ENCODE results near the gene JUND. TPM values are rescaled to one million over a fixed set of nuclear protein-coding genes. Genes with fewer than 3 reads are reported as not detected.

JUND gene
- total and polyA plus RNA-seq, 2 experiments from 2014 or later: 40.0 to 181 TPM

- Histone ChIP-seq H3K36me3 (ENCODE audit: insufficient read depth) (no peaks in the 10 kb centered on the region), H3K27ac (ENCODE audit: low read depth) (no peak overlapping the region), H3K27me3 (ENCODE audit: insufficient read depth) (no peaks in the 10 kb centered on the region), H3K79me2 (replicated peaks; ENCODE audit: insufficient read depth) (no peaks in the 10 kb centered on the region), H2AFZ (no peak overlapping the region), H3K4me1 (ENCODE audit: insufficient read depth) (peaks cover 21% of the 10 kb centered on the region), H3F3A (replicated peaks; ENCODE audit: low read depth) (peaks cover 37% of the 10 kb centered on the region), H3K4me2 (no peak overlapping the region), H4K20me1 (replicated peaks; ENCODE audit: insufficient read depth) (no peaks in the 10 kb centered on the region), H3K4me3 (no peak overlapping the region), H3K9me2 (ENCODE audit: insufficient read depth) (no peaks in the 10 kb centered on the region)
- Mint-ChIP-seq H3K27ac (no peak overlapping the region), H3K9me3 (no peaks in the 10 kb centered on the region; the same call in 1 of the 3 replicates), H3K36me3 (ENCODE audit: low read depth) (no peaks in the 10 kb centered on the region; the same call in 1 of the 3 replicates), H3K4me1 (peaks cover 35% of the 10 kb centered on the region), H3K27me3 (ENCODE audit: insufficient read depth, low read depth, poor library complexity) (peaks cover 30% of the 10 kb centered on the region), H3K4me3 (no peak overlapping the region)
- TF ChIP-seq ZNF331 (CRISPR knock-in tag; IDR thresholded peaks at IDR 0.05; ENCODE audit: low read depth) (no peak), CREB1 (CRISPR knock-in tag; IDR thresholded peaks at IDR 0.05; ENCODE audit: low read depth) (no peak), POLR2AphosphoS5 (IDR thresholded peaks at IDR 0.05; ENCODE audit: low read depth) (no peak), ZNF462 (CRISPR knock-in tag; IDR thresholded peaks at IDR 0.05) (no peak), ETS1 (IDR thresholded peaks at IDR 0.05) (no peak), CTCF (conservative IDR thresholded peaks at IDR 0.05; ENCODE audit: low read depth in 2 of 2) (no peak), EZH2phosphoT487 (IDR thresholded peaks at IDR 0.05; ENCODE audit: unreplicated experiment) (no peak), ZNF114 (CRISPR knock-in tag; IDR thresholded peaks at IDR 0.05) (no peak), EZH2 (IDR thresholded peaks at IDR 0.05; ENCODE audit: low read depth, unreplicated experiment) (no peak), NANOG (IDR thresholded peaks at IDR 0.05; ENCODE audit: borderline replicate concordance) (no peak), REST (IDR thresholded peaks at IDR 0.05; ENCODE audit: unreplicated experiment) (no peak), STAT1 (IDR thresholded peaks at IDR 0.05; ENCODE audit: unreplicated experiment) (no peak), JUNB (IDR thresholded peaks at IDR 0.05; ENCODE audit: unreplicated experiment) (no peak)
- DNase-seq (ENCODE audit: low spot score): peak; percentile 24
- no peak for ATAC-seq
These were observed 47.2 kb downstream of the JUND start for GRCh38 chr19:18234194-18234593.
